Measurements from ENCODE around the gene APOD. TPM values are rescaled to one million over a fixed set of nuclear protein-coding genes. Genes with fewer than 3 reads are reported as not detected.
A peak's percentile ranks its signal among the peaks of the same experiment; 100 is the strongest.
"Not testable (repeated sequence)": the region's sequence is repeated elsewhere in the genome, so short reads cannot be mapped to it uniquely, and the experiment has no call there.

Gene APOD
- total RNA-seq, 2 donors from 2014 or later, result not detected

- DNase-seq, result no peak
- H3K36me3 ChIP-seq (ENCODE audit: control insufficient read depth, insufficient read depth, low read length), result no peaks in the 10 kb centered on the region
- no peaks in the 10 kb centered on the region for H3K27me3 ChIP-seq (ENCODE audit: control insufficient read depth, insufficient read depth, low read length, poor library complexity, severe bottlenecking)
- no peaks in the 10 kb centered on the region for H3K27me3 Mint-ChIP-seq (ENCODE audit: insufficient read depth)
- H3K9me3 ChIP-seq (ENCODE audit: control insufficient read depth, low read length), result peaks cover 48% of the 10 kb centered on the region
- H3K27ac Mint-ChIP-seq, result no peak overlapping the region
- H3K4me1 Mint-ChIP-seq, result peaks cover 5% of the 10 kb centered on the region
- no peak overlapping the region for H3K27ac ChIP-seq (ENCODE audit: low read depth, low read length)
- no peak overlapping the region for H3K9ac ChIP-seq (ENCODE audit: extremely low read depth, low read length, poor library complexity, severe bottlenecking)
- peaks cover 5% of the 10 kb centered on the region for H3K36me3 Mint-ChIP-seq (ENCODE audit: low read depth)
- WGBS, 2 experiments (ENCODE audit: insufficient coverage in 1 of 2, insufficient read length in 1 of 2), result 80 to 84% methylated on average over 9 to 15 of the region's 15 CpGs
- H3K4me3 ChIP-seq (ENCODE audit: low read length), result no peak overlapping the region
- peaks cover 47% of the 10 kb centered on the region for H3K9me3 Mint-ChIP-seq
- no peak overlapping the region for H3K4me3 Mint-ChIP-seq
- no peaks in the 10 kb centered on the region for H3K4me1 ChIP-seq (ENCODE audit: control insufficient read depth, insufficient read depth, low read length)
- no peak for TF ChIP-seq CTCF (conservative IDR thresholded peaks at IDR 0.05)
Measured at GRCh38 chr3:195613468-195614069, 29.8 kb upstream of the APOD start.

GRCh38 chr3:195612075-195612800, 28.5 kb upstream of the APOD start:
- Histone ChIP-seq H3K36me3 (ENCODE audit: control insufficient read depth, insufficient read depth, low read length) (no peaks in the 10 kb centered on the region), H3K9ac (ENCODE audit: extremely low read depth, low read length, poor library complexity, severe bottlenecking) (no peak overlapping the region), H3K27ac (ENCODE audit: low read depth, low read length) (no peak overlapping the region), H3K4me3 (ENCODE audit: low read length) (peak overlapping the region; percentile 7), H3K4me1 (ENCODE audit: control insufficient read depth, insufficient read depth, low read length) (no peaks in the 10 kb centered on the region), H3K9me3 (ENCODE audit: control insufficient read depth, low read length) (peaks cover 61% of the 10 kb centered on the region), H3K27me3 (ENCODE audit: control insufficient read depth, insufficient read depth, low read length, poor library complexity, severe bottlenecking) (no peaks in the 10 kb centered on the region)
- DNase-seq, result peak; percentile 54
- TF ChIP-seq CTCF (conservative IDR thresholded peaks at IDR 0.05), result no peak
- Mint-ChIP-seq H3K27ac (no peak overlapping the region), H3K27me3 (ENCODE audit: insufficient read depth) (no peaks in the 10 kb centered on the region), H3K36me3 (ENCODE audit: low read depth) (peaks cover 5% of the 10 kb centered on the region), H3K9me3 (peaks cover 60% of the 10 kb centered on the region), H3K4me1 (peaks cover 5% of the 10 kb centered on the region), H3K4me3 (no peak overlapping the region)
- WGBS, 2 experiments (ENCODE audit: insufficient coverage in 1 of 2, insufficient read length in 1 of 2), result 86 to 98% methylated on average over 4 to 8 of the region's 8 CpGs

DNA sequence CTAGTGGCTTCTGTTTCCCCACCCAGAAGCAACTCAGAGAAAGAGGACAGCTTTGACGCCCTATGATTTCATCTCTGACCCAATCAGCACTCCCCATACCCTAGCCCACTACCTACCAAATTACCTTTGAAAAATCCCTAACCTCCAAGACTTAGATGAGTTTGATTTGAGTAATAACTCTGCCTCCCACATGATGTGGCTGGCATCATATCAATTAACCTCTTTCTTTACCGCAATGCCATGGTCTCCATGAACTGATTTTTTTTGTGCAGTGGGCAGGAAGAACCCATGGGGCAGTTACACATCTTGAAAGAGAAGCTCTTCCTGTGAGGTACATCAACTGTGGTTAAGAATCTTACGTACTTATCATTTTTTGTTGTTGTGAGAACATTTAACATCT, 25.5 kb upstream of the APOD start:
- no peak overlapping the region for H3K4me3 Mint-ChIP-seq
- WGBS, 2 experiments (ENCODE audit: insufficient coverage in 1 of 2, insufficient read length in 1 of 2), result 82 to 88% methylated on average over 2 to 3 of the region's 3 CpGs
- peaks cover 85% of the 10 kb centered on the region for H3K9me3 Mint-ChIP-seq

DNA sequence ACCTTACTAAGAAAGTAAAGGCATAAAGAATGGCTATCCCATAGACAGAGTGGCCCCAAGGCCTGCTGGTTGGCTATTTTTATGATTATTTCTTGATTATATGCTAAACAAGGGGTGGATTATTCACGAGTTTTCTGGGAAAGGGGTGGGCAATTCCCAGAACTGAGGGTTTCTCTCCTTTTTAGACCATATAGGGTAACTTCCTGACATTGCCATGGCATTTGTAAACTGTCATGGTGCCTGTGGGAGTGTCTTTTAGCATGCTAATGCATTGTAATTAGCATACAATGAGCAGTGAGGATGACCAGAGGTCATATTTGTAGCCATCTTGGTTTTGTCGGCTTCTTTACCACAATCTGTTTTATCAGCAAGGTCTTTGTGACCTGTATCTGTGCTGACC, 18.0 kb upstream of the APOD start:
- H3K9ac ChIP-seq (ENCODE audit: extremely low read depth, low read length, poor library complexity, severe bottlenecking); H3K4me1 ChIP-seq (ENCODE audit: control insufficient read depth, insufficient read depth, low read length); H3K36me3 Mint-ChIP-seq (ENCODE audit: low read depth); H3K27me3 ChIP-seq (ENCODE audit: control insufficient read depth, insufficient read depth, low read length, poor library complexity, severe bottlenecking); H3K27ac ChIP-seq (ENCODE audit: low read depth, low read length); H3K4me3 Mint-ChIP-seq; H3K4me1 Mint-ChIP-seq; H3K36me3 ChIP-seq (ENCODE audit: control insufficient read depth, insufficient read depth, low read length); H3K27ac Mint-ChIP-seq; DNase-seq; H3K27me3 Mint-ChIP-seq (ENCODE audit: insufficient read depth): not testable (repeated sequence)
- 78 to 100% methylated on average over 1 to 2 of the region's 2 CpGs for WGBS, 2 experiments (ENCODE audit: insufficient coverage in 1 of 2, insufficient read length in 1 of 2)
- H3K4me3 ChIP-seq (ENCODE audit: low read length), result peak overlapping the region; percentile 47
- H3K9me3 ChIP-seq (ENCODE audit: control insufficient read depth, low read length), result peaks cover 64% of the 10 kb centered on the region
- peaks cover 72% of the 10 kb centered on the region for H3K9me3 Mint-ChIP-seq

More for the DNA sequence above, 25.5 kb upstream of the APOD start:
- no peak for TF ChIP-seq CTCF (conservative IDR thresholded peaks at IDR 0.05)
- Mint-ChIP-seq H3K27me3 (ENCODE audit: insufficient read depth) (peaks cover 2% of the 10 kb centered on the region), H3K4me1 (no peaks in the 10 kb centered on the region), H3K27ac (no peak overlapping the region), H3K36me3 (ENCODE audit: low read depth) (peaks cover 5% of the 10 kb centered on the region)
- peak overlapping the region; percentile 56 for H3K4me3 ChIP-seq (ENCODE audit: low read length)
- DNase-seq, result no peak
- H3K9ac ChIP-seq (ENCODE audit: extremely low read depth, low read length, poor library complexity, severe bottlenecking), result no peak overlapping the region
- H3K9me3 ChIP-seq (ENCODE audit: control insufficient read depth, low read length), result peaks cover 91% of the 10 kb centered on the region
- H3K36me3 ChIP-seq (ENCODE audit: control insufficient read depth, insufficient read depth, low read length), result no peaks in the 10 kb centered on the region
- H3K27ac ChIP-seq (ENCODE audit: low read depth, low read length), result no peak overlapping the region
- no peaks in the 10 kb centered on the region for H3K27me3 ChIP-seq (ENCODE audit: control insufficient read depth, insufficient read depth, low read length, poor library complexity, severe bottlenecking)
- no peaks in the 10 kb centered on the region for H3K4me1 ChIP-seq (ENCODE audit: control insufficient read depth, insufficient read depth, low read length)
